Suprapubic skin (tissue), 4 donors: ENCODE data around the gene GPD2. TPM values are rescaled to one million over a fixed set of nuclear protein-coding genes. Genes with fewer than 3 reads are reported as not detected.

Experiments
- DNase-seq, 2 donors: peaks; one replicate each; pipeline ENCODE4 v3.0.0-alpha.2; 2019; ENCODE audit warnings: low spot score in 2 of 2
- H3K27ac ChIP-seq: fragments of 200-600 bp; sonication (generic); one replicate; pipeline ENCODE4 v1.5.1; 2019
- H3K27me3 ChIP-seq: fragments of 200-600 bp; sonication (generic); one replicate; pipeline ENCODE4 v1.5.1; 2019
- H3K36me3 ChIP-seq: fragments of 200-600 bp; sonication (generic); one replicate; pipeline ENCODE4 v1.5.1; 2019
- H3K4me1 ChIP-seq: fragments of 200-600 bp; sonication (generic); one replicate; pipeline ENCODE4 v1.5.1; 2019
- H3K4me3 ChIP-seq: fragments of 200-600 bp; sonication (generic); one replicate; pipeline ENCODE4 v1.5.1; 2019; ENCODE audit warnings: mild to moderate bottlenecking
- H3K9me3 ChIP-seq: fragments of 200-600 bp; sonication (generic); one replicate; pipeline ENCODE4 v1.5.1; 2019
- CTCF ChIP-seq, 2 donors: fragments of 200-600 bp in 1 of 2; fragments of 450-650 bp in 1 of 2; sonication (generic) in 1 of 2; IDR thresholded peaks; one replicate each; pipeline ENCODE4 v1.5.1; 2016 to 2019; ENCODE audit warnings: antibody characterized with exemption in 2 of 2, mild to moderate bottlenecking in 1 of 2, moderate library complexity in 1 of 2
- EP300 ChIP-seq: sonication (generic); formaldehyde crosslinking; IDR thresholded peaks from one replicate; pipeline ENCODE4 v1.6.1; 2017; ENCODE audit warnings: antibody characterized with exemption
- POLR2A ChIP-seq, 2 donors: fragments of 450-650 bp; IDR thresholded peaks; one replicate each; pipeline ENCODE4 v1.6.1; 2017; ENCODE audit warnings: antibody characterized with exemption in 2 of 2, mild to moderate bottlenecking in 2 of 2, moderate library complexity in 2 of 2
- POLR2AphosphoS5 ChIP-seq, 3 donors: sonication (generic); formaldehyde crosslinking; IDR thresholded peaks; one replicate each; pipeline ENCODE4 v1.6.1; 2017; ENCODE audit warnings: antibody characterized with exemption in 3 of 3
- WGBS: methylation state at CpG from one replicate; pipeline ENCODE4 v1.1.5; 2018; 5-methylcytosine and 5-hydroxymethylcytosine counted together
- total RNA-seq, 4 donors: library from RNA; depleted of rRNA; stranded (reverse); fragments of >200 nt; gene quantifications; one replicate each; pipeline ENCODE4 v1.1.0, GENCODE V29; 2016

GPD2 gene
- 10 to 100 TPM; 34.7 to 77.5 (median 50.3) TPM for total RNA-seq

- TF ChIP-seq POLR2A (IDR thresholded peaks at IDR 0.05), result peak in 1 of 2 donors; percentile 78
- no peak for TF ChIP-seq EP300
- TF ChIP-seq CTCF (IDR thresholded peaks at IDR 0.05), result peak in 1 of 2 donors; percentile 14
- TF ChIP-seq POLR2AphosphoS5 (IDR thresholded peaks at IDR 0.05), result peak in 2 of 3 donors; percentile 19 to 62
- Histone ChIP-seq H3K4me1 (peaks cover 50% of the 10 kb centered on the region), H3K36me3 (no peaks in the 10 kb centered on the region), H3K4me3 (peak within 1 kb of the TSS; percentile 84), H3K27ac (peak within 1 kb of the TSS; percentile 99), H3K27me3 (no peaks in the 10 kb centered on the region), H3K9me3 (no peaks in the 10 kb centered on the region)
- WGBS, result 0% methylated on average over 12 of the region's 79 CpGs
- peak; percentile 92 to 93 for DNase-seq
Measured at GRCh38 chr2:156435718-156436496, at the start of gene GPD2. TSS of gene GPD2 (plus strand) at chr2:156436379. CDS start at chr2:156476106, 39,727 bp downstream.

GRCh38 chr2:156394033-156394741, 42.0 kb upstream of the GPD2 start:
- Histone ChIP-seq H3K27me3 (no peaks in the 10 kb centered on the region), H3K4me1 (no peaks in the 10 kb centered on the region), H3K36me3 (no peaks in the 10 kb centered on the region), H3K9me3 (no peaks in the 10 kb centered on the region), H3K4me3 (no peak overlapping the region), H3K27ac (no peak overlapping the region)
- WGBS, result 92% methylated on average over 26 of the region's 26 CpGs
- TF ChIP-seq POLR2A (IDR thresholded peaks at IDR 0.05) (no peak), POLR2AphosphoS5 (IDR thresholded peaks at IDR 0.05) (no peak), EP300 (no peak), CTCF (IDR thresholded peaks at IDR 0.05) (no peak)
- no peak for DNase-seq

- no peaks in the 10 kb centered on the region for H3K36me3 ChIP-seq
- H3K4me3 ChIP-seq, result no peak overlapping the region
- no peaks in the 10 kb centered on the region for H3K27me3 ChIP-seq
- WGBS, result 84% methylated on average over 2 of the region's 2 CpGs
- DNase-seq, result no peak
- no peak overlapping the region for H3K27ac ChIP-seq
- TF ChIP-seq POLR2AphosphoS5 (IDR thresholded peaks at IDR 0.05) (no peak), EP300 (no peak), CTCF (IDR thresholded peaks at IDR 0.05) (no peak), POLR2A (IDR thresholded peaks at IDR 0.05) (no peak)
- peaks cover 11% of the 10 kb centered on the region for H3K4me1 ChIP-seq
- no peaks in the 10 kb centered on the region for H3K9me3 ChIP-seq
Measured at GRCh38 chr2:156396126-156396525, 40.1 kb upstream of the GPD2 start.

GRCh38 chr2:156397229-156397628, 39.0 kb upstream of the GPD2 start:
- Histone ChIP-seq H3K9me3 (no peaks in the 10 kb centered on the region), H3K4me3 (no peak overlapping the region), H3K27me3 (no peaks in the 10 kb centered on the region), H3K4me1 (peaks cover 15% of the 10 kb centered on the region), H3K27ac (no peak overlapping the region), H3K36me3 (no peaks in the 10 kb centered on the region)
- TF ChIP-seq POLR2AphosphoS5 (IDR thresholded peaks at IDR 0.05) (no peak), EP300 (no peak), CTCF (IDR thresholded peaks at IDR 0.05) (no peak)
- DNase-seq, result no peak
- 95% methylated on average over 4 of the region's 4 CpGs for WGBS

- Histone ChIP-seq H3K27me3 (no peaks in the 10 kb centered on the region), H3K4me3 (no peak overlapping the region), H3K9me3 (no peaks in the 10 kb centered on the region), H3K4me1 (peaks cover 15% of the 10 kb centered on the region), H3K36me3 (no peaks in the 10 kb centered on the region), H3K27ac (no peak overlapping the region)
- TF ChIP-seq CTCF (IDR thresholded peaks at IDR 0.05) (no peak), EP300 (no peak), POLR2AphosphoS5 (IDR thresholded peaks at IDR 0.05) (no peak), POLR2A (IDR thresholded peaks at IDR 0.05) (no peak)
- no peak for DNase-seq
- WGBS, result 74% methylated on average over 5 of the region's 5 CpGs
Measured at GRCh38 chr2:156398176-156398575, 38.0 kb upstream of the GPD2 start.
